ENCODE results near the gene OR2AG2.

Gene OR2AG2

GRCh38 chr11:6745018-6745417, 26.8 kb downstream of the OR2AG2 start:
- TF ChIP-seq OSR1 (CRISPR knock-in tag; IDR thresholded peaks at IDR 0.05), result no peak
- TF ChIP-seq ZC3H10 (CRISPR knock-in tag; IDR thresholded peaks at IDR 0.05), result no peak
- TF ChIP-seq ESRRG (CRISPR knock-in tag; IDR thresholded peaks at IDR 0.05), result no peak
- TF ChIP-seq ZNF8 (CRISPR knock-in tag; IDR thresholded peaks at IDR 0.05), result no peak
- TF ChIP-seq PPARA (CRISPR knock-in tag; IDR thresholded peaks at IDR 0.05; ENCODE audit: borderline replicate concordance), result no peak
- TF ChIP-seq CREB5 (CRISPR knock-in tag; IDR thresholded peaks at IDR 0.05; ENCODE audit: low read depth), result no peak
- TF ChIP-seq BACH2 (CRISPR knock-in tag; IDR thresholded peaks at IDR 0.05; ENCODE audit: borderline replicate concordance), result no peak
- no peak for TF ChIP-seq ZFP3 (CRISPR knock-in tag; IDR thresholded peaks at IDR 0.05)
- no peak for TF ChIP-seq CSDC2 (CRISPR knock-in tag; IDR thresholded peaks at IDR 0.05)
- no peak for TF ChIP-seq ARNTL (CRISPR knock-in tag; IDR thresholded peaks at IDR 0.05; ENCODE audit: borderline replicate concordance, low read depth)
- no peak for TF ChIP-seq PATZ1 (CRISPR knock-in tag; IDR thresholded peaks at IDR 0.05; ENCODE audit: borderline replicate concordance)
- no peak for TF ChIP-seq GLIS3 (CRISPR knock-in tag; IDR thresholded peaks at IDR 0.05)
- TF ChIP-seq TOX (CRISPR knock-in tag; IDR thresholded peaks at IDR 0.05; ENCODE audit: borderline replicate concordance), result no peak
- no peak for TF ChIP-seq ZNF70 (CRISPR knock-in tag; IDR thresholded peaks at IDR 0.05)
- ATAC-seq, result no peak

GRCh38 chr11:6742260-6742659, 29.5 kb downstream of the OR2AG2 start:
- ATAC-seq, result no peak
- TF ChIP-seq ZFP30 (CRISPR knock-in tag; IDR thresholded peaks at IDR 0.05), result no peak
- TF ChIP-seq POU6F1 (CRISPR knock-in tag; IDR thresholded peaks at IDR 0.05; ENCODE audit: borderline replicate concordance, low read depth), result no peak
- no peak for TF ChIP-seq GLIS3 (CRISPR knock-in tag; IDR thresholded peaks at IDR 0.05)
- TF ChIP-seq RARB (CRISPR knock-in tag; IDR thresholded peaks at IDR 0.05), result no peak
- no peak for TF ChIP-seq ARNTL (CRISPR knock-in tag; IDR thresholded peaks at IDR 0.05; ENCODE audit: borderline replicate concordance, low read depth)
- no peak for TF ChIP-seq PATZ1 (CRISPR knock-in tag; IDR thresholded peaks at IDR 0.05; ENCODE audit: borderline replicate concordance)
- TF ChIP-seq ESRRG (CRISPR knock-in tag; IDR thresholded peaks at IDR 0.05), result no peak
- TF ChIP-seq TOX (CRISPR knock-in tag; IDR thresholded peaks at IDR 0.05; ENCODE audit: borderline replicate concordance), result no peak
- no peak for TF ChIP-seq CSDC2 (CRISPR knock-in tag; IDR thresholded peaks at IDR 0.05)
- no peak for TF ChIP-seq TSHZ2 (CRISPR knock-in tag; IDR thresholded peaks at IDR 0.05)
- no peak for TF ChIP-seq CSRNP3 (CRISPR knock-in tag; IDR thresholded peaks at IDR 0.05)
- no peak for TF ChIP-seq PPARA (CRISPR knock-in tag; IDR thresholded peaks at IDR 0.05; ENCODE audit: borderline replicate concordance)
- no peak for TF ChIP-seq TCF4 (CRISPR knock-in tag; IDR thresholded peaks at IDR 0.05; ENCODE audit: borderline replicate concordance)
- TF ChIP-seq ZNF565 (CRISPR knock-in tag; conservative IDR thresholded peaks at IDR 0.05; ENCODE audit: low read depth), result no peak
- no peak for TF ChIP-seq SNAI2 (CRISPR knock-in tag; IDR thresholded peaks at IDR 0.05)

Measured in SK-N-SH treated with all-trans-retinoic acid at 6 μM for 48 hours (cell line).